Dermis microvascular lymphatic vessel endothelial cell (primary cell): ENCODE data around the gene COLEC12. TPM values are rescaled to one million over a fixed set of nuclear protein-coding genes. Genes with fewer than 3 reads are reported as not detected.

Experiments used
- DNase-seq, 2 donors: peaks; one replicate each; pipeline versions ENCODE4 v3.0.0 to v3.0.0-alpha.2; 2010; ENCODE audit warnings: low read depth in 2 of 2
- total RNA-seq: library from RNA; depleted of rRNA; stranded (reverse); fragments of >200 nt; gene quantifications from 2 replicates; pipeline ENCODE4 v1.2.1, GENCODE V29; 2014

The COLEC12 gene
- total RNA-seq, 1 donor from 2014 or later: 33.4 TPM

DNA sequence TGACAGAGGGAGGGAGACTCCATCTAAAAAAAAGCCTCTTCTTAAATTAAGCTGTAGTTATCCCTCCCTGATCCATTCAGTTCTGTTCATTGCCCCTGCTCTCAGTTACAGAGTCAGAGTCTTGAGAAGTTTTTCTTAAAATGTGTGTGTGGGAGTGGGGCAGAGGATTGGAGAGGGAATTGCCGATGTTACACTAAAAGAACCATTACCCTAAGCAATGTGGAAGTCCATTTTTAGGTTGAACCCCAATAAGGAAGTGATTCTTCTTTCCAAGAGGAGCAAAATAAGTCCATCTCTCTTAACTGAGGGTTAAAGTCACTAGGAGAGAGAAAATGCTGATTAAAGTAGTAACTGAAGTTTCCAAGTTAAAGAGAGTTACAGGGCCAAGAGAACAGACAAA, 211.5 kb downstream of the COLEC12 start:
- no peak for DNase-seq

DNA sequence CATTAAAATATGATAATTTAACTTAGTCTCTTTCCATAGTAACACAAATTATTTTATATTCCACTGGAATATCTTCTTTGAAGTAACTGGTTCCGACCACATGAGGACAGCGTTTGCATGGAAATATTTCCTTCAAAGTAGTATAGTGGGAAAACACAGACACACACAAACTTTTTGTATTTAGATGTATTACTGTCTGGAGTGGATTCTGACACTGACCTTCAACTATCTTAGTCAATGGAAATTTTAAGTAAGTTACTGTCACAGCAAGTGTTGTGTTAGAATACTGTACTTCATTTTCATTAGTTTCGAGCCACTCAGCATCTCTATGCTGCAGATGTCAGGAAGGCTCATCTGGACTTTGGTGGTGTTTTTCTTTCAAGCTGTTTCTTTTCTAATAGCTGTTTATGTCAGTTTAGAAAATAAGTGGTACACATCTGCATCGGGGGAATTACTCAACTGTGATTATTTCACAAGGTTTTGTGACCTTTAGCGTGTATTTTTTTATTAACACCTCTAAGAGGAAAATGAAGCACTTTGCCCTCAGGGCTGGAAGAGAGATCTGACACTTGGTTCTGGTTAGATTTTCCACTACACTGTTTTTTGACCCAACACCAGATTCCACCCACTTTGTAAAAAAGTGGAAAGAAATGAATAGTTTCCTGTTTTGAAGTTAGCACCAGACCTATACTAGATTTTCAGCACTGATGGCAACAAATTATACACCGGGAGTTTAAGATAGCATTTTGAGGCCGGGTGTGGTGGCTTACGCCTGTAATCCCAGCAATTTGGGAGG, 213.8 kb downstream of the COLEC12 start:
- peak; percentile 56 to 79 for DNase-seq

DNA sequence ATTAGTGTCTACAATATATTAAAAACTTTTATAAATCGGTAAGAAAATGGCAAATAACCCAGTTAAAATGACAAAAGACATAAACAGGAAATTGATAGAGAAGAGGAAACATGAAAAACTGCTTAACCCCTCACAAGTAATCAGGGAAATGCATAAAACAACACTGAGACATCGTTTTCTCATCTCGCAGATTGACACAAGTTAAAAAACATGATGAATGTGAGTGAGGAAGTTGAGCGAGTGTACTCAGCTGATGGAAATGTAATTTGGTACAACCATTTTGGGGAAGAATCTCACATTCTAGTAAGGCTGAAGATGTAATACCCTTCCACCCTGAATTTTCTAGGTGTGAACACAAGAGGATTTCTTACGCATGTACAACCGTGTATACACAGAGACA, 214.7 kb downstream of the COLEC12 start:
- DNase-seq: no peak

DNA sequence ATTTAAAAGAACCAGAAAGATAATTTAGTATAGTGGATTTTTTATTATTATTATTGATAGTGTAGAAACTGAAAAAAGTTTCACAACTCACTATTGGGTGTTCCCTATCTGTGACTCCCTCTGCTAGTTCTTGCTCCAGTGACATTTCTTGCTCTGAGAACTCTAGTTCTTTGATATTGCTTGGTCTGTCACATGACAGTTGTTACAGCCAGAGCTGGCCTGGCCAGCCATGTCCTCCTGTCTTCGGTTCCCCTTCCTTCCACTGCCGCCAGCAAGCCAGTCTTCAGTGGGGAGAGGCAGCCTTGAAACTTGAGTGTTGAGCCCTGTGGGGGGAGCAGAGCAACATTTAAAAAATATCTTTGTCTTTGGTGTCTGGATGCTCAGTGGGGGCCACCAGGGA, 225.0 kb downstream of the COLEC12 start:
- DNase-seq: no peak

DNA sequence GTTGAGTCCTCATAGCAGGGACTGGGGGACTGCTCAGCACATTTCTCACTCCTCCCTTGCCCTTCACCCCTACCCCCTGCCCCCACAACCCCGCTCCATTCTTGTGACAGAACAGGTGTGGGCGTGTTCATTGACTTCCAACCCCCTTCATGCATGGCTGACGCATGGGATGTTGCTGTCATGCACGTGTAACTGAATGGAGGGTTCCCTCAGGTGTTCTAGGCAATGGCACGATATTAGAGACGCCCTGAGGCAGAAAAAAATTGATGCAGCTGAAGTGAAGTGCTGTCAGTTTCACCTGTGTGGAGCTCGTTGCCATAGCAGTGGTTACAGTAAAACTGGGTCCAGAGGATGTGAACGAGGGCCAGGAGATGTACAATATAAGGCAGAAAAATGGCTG, 226.2 kb downstream of the COLEC12 start:
- no peak for DNase-seq

DNA sequence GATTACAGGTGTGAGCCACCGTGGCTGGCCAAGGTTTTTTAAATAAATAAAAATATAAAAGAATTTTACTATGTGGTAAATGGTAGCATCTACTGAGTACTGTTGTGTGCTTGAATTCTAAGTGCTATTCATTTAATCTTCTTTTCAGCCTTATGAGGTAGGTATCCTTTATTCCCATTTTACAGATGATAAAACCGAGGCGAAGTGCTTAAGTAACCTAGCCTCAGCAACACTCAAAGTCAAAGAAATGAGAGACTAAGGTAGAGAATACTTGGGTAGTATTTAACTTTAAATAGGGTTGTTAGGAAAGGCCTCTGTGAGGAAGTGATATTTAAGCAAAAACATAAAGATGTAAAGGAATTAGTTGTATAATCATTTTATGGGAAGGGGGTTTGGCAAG, 227.0 kb downstream of the COLEC12 start:
- no peak for DNase-seq

DNA sequence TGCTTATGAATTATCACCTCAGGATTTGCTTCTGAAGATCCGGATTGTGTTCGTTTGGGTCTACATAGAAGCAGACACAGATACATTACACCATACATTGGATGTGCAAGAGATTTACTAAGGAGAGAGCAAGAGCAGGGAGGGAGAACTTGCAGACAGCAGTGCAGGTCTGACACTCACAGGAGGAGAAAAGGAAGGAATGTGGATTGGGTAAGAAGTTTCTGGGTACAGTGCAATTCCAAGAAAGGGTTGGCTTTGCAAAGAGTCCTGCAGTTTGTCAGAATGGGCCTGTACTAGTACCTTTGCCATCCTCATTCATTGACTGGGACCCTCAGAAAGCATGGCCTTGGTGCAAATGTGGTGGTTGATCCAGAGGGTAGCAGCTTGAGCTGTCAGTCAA, 227.9 kb downstream of the COLEC12 start:
- no peak for DNase-seq

DNA sequence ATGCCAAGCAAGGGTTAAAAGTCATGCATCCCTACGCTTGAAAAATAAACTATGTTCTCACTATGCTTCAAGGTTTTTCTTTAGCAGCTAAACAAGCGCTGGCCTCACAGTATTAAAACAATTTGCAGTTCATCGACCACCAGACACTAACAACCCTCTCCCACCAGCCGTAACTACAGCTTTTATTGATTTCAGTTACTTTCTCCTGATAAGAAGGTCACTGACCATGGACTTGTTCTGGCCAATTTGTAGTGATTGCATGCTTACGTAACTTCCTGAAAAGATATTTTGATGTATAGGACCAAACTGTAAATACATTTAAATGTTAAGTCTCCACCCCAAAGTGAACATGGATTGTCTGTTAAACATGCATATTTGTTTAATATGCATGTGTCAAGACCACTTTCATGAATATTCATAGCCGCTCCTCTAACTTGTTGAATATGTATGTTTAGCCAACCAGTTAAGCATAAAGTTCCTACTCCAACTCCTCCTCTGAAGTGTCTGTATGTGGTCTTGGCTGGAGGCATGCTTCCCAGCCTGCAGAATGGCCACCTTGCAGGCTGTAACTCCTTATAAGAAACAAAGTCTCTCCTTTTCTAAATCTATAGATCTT, 230.9 kb downstream of the COLEC12 start:
- DNase-seq: no peak

DNA sequence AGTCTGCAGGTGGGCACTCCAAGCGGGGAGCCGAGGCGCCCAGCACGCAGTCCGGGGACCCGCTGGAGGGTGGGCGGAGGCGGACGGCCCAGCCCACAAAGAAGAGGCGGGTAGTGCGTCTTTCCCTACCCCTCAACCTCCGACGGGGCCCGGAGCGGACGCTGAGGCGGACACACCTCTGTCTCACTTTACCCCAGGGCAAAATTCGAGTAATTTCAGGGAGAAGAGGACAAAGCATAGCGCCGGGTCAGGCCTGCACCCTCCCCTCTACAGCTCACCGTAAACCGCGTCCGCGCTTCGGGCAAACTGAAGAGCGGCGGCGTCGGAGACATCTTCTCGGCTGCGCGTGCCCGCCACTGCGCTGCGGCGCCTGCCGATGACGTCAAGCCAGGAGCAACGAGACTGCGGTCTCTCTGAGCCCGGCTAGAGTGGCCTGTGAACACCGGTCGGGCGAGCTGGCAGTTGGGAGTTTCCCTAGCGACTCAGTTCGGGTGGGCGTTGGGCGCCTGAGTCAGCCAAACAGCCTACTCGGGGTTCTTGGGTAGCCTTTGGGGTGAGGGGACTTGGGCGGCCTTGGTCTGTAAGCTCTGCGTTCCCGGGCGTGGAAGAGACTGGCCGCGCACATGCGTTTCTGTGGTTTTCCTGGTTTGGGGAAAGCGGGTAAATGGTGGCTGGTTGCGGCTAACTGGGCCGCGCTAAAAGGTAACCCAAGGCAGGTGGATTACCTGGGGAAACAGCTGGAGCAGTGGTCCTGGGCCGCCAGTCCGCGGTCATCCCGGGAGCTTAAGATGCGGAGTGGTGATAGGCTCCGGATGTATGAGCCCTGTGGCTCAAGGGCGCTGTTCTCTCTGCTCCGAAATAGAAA, 232.6 kb downstream of the COLEC12 start, which contains the start of gene THOC1:
Gene THOC1, minus strand, starts transcription at position 360 of the 865 bp plus-strand sequence. Its CDS starts 28 bp downstream, at position 332.
- DNase-seq: peak; percentile 82 to 94

DNA sequence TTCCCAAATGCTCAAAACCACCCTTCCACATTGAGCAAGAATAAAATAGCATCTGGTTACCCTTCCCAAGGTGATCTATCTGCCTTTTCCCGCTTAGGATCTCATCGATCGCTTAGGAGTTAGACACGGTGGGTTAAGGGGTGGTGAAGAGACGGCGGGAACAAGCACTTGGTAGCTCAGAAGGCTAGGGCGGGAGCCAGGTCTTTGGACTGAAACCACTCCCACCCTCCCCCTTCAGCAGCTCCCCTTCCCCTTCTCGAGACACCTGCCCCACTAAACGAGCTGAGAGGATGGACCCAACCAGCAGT, 233.2 kb downstream of the COLEC12 start:
- DNase-seq: no peak

Other genes with a start within 250 kb of the COLEC12 start
- 19.0 and 20.6 TPM in 2 replicates for gene THOC1, start 232.7 kb downstream of the COLEC12 start, total RNA-seq
- gene CETN1, start 79.7 kb upstream of the COLEC12 start, total RNA-seq: not detected in 2 replicates
- 0.38 TPM in 1 of 2 replicates, not detected in the other for gene CLUL1, start 96.3 kb upstream of the COLEC12 start, total RNA-seq
- 27.6 and 33.8 TPM in 2 replicates for gene TYMS, start 157.0 kb upstream of the COLEC12 start, total RNA-seq
- 19.3 and 20.7 TPM in 2 replicates for gene ENOSF1, start 211.9 kb upstream of the COLEC12 start, total RNA-seq